ENCODE results near the gene ARHGAP31.
A peak's percentile ranks its signal among the peaks of the same experiment; 100 is the strongest.
"Not testable (repeated sequence)": the region's sequence is repeated elsewhere in the genome, so short reads cannot be mapped to it uniquely, and the experiment has no call there.

ARHGAP31 gene

DNA sequence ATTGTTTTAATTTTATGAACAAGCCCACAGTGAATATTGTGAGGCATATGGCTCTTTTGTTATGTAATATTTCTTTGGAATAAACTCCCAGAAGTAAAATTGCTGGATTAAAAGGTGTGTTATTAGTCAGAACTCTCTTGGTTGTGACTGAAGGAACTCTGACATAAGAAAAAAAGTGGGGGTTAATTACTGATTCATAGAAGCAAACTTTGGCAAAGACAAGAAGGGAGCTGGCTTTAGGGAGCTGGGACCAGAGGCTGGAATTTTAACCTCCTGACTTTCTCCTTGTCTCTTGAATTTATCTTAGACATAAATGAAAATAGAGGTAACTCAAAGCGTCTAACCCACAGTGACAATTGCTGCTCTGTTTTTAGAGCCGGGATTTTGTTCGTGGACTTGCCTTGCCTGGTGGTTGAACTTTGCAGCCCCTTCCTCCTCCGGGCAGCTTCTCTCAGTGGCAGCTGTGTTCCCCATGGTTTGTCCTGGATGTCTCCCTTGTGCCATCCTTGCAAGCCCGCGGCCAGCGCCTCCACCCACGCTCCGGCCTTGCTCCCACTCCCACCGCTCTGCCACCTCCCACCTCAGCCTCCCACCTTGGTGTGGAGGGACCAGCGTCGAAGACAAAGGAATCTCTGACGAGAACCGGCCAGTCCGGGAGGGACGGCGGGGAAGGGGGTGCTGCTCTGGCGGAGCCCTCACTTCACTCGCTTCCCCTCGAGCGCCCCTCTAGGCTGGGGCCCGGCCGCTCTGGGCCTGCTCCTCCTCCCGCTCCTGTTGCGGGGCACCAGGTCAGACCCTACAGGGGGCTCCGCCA is 28.0 kb downstream of the ARHGAP31 start:
- no peak for DNase-seq (ENCODE audit: low spot score)

DNA sequence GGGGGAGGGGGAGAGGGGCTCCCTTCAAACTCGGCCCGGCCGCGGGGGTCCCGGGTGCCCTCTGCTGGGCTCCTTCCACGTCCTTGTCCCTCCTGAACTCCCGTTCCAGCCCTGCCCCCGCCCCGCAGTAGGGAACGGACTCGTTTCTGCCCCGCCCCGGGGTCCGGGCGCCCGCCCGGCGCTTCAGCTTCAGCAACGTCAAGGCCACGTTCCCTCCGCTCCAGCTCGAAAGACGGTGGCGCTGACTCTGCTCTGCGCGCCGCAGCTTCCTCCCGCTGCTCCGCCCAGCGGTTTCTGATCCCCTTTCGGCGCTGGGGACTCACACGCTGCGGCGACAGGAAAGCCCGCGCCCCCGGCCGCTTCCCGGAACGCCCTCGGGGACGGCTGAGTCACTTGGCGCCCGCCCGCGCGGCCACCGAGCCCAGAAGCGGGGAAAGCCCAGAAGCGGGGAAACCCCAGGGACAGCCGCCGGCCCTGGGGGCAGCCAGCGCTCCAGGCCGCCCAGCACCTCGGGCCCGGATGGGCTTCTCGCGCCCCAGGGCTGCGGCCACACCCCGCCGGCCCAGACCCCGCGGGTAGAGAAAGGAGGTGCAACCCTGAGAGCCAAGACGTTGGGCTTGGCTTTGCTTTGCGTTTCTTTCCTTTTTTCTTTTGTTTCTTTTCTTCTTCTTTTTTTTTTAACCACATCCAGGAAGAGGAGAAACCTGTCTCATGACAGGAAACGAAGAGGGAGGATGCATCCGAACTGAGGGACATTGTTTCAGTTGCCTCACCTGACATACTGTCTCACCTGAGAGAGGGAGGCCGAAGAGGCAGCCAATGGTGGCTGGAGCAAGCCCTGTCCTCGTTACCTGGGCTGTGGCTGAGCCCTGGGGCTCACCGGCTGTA is 28.9 kb downstream of the ARHGAP31 start:
- peak; percentile 64 for DNase-seq (ENCODE audit: low spot score)

GRCh38 chr3:119323723-119324085 is 29.5 kb downstream of the ARHGAP31 start:
- no peak for DNase-seq (ENCODE audit: low spot score)

DNA sequence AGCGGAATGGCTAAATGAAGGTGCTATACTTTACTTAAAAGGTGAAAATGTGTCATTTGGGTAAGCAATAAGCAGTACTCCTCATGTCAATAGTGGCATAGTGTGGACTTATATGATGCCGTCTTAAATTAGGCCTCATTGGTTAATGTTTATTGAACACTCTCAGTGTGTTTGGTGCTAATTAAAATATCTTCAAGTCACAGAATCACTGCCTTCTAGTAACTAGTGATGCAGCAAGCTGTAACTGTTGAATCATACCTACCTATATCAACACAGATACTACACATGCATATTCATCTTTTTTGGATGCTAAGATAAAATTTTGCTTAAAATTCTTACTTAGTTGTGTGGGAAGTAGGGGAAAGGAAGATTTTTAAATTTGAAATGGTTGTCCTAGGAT is 30.7 kb downstream of the ARHGAP31 start:
- no peak for DNase-seq (ENCODE audit: low spot score)

DNA sequence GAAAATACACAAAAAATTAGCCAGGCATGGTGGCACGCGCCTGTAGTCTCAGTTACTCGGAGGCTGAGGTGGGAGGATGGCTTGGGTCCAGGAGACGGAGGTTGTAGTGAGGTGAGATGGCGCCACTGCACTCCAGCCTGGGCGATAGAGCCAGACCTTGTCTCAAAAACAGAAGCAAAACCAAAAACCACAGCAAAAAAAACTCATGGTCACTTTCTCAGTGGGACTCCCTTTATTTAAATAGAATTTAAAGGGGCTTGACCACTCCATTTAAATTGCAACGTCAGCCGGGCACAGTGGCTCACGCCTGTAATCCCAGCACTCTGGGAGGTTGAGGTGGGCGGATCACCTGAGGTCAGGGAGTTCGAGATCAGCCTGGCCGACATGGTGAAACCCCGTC is 32.8 kb downstream of the ARHGAP31 start:
- no peak for DNase-seq (ENCODE audit: low spot score)

- peak; percentile 83 for DNase-seq (ENCODE audit: low spot score)
These were observed 35.4 kb downstream of the ARHGAP31 start for GRCh38 chr3:119329551-119329950.

DNA sequence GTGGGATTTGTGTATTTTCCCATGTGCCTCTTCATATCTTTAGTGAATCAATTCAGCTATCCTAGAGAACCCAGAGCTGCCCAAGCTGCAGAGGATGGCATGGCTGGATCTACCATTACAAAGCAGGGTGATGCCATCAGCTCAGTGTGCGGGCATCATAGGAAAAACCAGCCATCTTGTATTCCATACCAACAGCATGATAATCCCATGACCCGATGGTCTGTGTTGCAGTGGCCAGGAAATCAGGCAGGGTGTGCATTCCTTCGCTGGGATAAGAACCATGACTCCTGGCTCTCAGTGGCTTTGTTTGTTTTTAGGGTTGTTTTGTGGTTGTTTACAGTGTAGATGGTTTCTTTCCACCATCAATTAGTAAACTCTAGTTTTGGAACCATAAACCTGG is 36.0 kb downstream of the ARHGAP31 start:
- no peak for DNase-seq (ENCODE audit: low spot score)

GRCh38 chr3:119330858-119331257 is 36.7 kb downstream of the ARHGAP31 start:
- DNase-seq (ENCODE audit: low spot score) = no peak

GRCh38 chr3:119331661-119332060 is 37.5 kb downstream of the ARHGAP31 start:
- DNase-seq (ENCODE audit: low spot score) = no peak

DNA sequence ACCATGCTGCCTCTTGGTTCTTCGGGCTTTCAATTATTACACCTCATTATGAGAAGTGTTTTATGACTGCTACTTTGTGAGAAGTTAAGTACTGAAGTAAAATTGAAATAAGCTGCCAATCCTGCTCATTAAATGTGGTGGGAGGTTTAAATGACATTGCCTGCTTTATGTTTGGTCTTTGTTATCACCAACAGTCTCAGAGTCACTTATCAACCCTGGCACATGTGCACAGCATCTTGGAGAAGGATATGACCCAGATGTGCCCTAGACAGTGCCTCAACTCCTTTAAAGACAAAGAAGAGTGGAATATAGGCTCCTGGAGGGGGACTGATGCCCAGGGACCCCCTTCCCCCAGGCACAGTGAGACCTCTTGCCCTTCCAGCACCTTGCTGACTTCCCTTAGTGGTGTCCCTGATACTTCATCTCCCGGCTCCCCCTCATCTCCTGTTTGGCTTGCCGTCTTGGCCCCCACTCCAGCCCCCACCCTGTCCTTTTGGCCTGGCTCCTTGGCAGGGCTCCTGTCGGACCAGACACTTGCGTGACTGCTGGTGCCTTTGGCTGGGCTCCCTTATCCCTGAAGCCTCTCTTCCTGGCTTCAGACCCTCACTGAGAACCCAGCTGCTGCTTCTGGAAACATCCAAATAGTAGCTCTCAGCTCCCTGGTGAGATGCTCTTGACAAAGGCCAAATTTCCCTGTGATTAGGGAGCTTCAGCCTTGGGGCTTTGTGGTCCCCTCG is 39.8 kb downstream of the ARHGAP31 start:
- DNase-seq (ENCODE audit: low spot score) = no peak

DNA sequence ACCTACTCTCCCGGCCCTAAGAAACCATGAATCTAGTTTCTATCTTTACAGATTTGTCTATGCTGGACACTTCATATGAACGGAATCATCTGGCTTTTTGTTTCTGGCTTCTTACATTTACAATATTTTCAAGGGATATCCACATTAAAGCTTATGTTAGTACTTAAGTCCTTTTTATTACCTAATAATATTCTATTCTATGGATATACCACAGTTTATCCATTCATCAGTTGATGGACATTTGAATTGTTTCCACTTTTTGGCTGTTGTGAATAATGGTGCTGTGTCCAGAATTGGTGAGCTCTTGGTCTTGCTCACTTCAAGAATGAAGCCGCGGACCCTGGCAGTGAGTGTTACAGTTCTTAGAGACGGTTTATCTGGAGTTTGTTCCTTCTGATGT is 42.6 kb downstream of the ARHGAP31 start:
- no peak for DNase-seq (ENCODE audit: low spot score)

DNA sequence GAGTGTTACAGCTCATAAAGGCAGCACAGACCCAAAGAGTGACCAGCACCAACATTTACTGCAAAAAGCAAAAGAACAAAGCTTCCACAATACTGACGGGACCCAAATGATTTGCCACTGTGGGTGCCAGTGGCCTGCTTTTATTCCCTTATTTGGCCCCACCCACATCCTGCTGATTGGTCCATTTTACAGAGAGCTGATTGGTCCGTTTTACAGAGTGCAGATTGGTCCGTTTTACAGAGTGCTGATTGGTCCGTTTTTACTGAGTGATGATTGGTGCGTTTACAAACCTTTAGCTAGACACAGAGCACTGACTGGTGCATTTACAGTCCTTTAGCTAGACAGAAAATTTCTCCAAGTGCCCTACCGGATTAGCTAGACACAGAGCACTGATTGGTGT is 43.2 kb downstream of the ARHGAP31 start:
- not testable (repeated sequence) for DNase-seq (ENCODE audit: low spot score)

DNA sequence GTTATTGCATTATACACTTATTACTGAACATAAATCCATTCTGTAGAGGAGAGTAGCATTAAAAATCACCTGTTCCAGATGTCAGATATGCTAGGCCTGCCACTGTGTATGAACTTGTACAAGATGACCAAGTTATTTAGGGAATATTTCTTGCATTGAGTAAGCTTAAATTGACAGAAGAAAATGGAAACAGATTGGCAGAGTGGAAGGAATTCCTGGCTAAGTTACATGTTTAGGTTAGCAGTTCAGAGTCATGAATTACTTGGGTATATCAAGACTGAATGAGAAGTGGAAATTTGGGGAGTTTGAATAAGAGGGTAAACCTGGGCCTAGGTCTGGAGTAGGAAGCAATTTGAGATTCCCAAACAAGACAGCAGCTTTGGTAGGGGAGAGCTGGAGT is 44.6 kb downstream of the ARHGAP31 start:
- DNase-seq (ENCODE audit: low spot score) = no peak

DNA sequence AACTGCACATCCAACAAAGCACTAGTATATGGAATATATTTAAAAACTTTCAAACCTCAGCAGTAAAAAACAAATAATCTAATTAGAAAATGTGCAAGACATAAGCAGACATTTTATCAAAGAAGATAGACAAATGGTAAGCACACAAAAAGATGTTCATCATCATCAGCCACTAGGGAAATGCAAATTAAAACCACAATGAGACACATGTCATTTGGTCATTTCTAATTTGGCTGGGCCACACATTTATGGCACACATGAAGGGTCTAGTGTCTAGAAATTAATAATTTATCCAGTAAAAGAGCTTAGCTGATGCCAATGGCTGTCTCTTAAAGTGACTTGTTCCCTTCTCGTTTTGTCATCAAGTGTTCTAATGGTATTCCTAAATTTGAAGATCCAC is 45.8 kb downstream of the ARHGAP31 start:
- no peak for DNase-seq (ENCODE audit: low spot score)

GRCh38 chr3:119340446-119340845 is 46.3 kb downstream of the ARHGAP31 start:
- DNase-seq (ENCODE audit: low spot score) = no peak

GRCh38 chr3:119342176-119342575 is 48.0 kb downstream of the ARHGAP31 start:
- no peak for DNase-seq (ENCODE audit: low spot score)

- DNase-seq (ENCODE audit: low spot score) = no peak
These were observed 49.5 kb downstream of the ARHGAP31 start for GRCh38 chr3:119343719-119344118.

DNA sequence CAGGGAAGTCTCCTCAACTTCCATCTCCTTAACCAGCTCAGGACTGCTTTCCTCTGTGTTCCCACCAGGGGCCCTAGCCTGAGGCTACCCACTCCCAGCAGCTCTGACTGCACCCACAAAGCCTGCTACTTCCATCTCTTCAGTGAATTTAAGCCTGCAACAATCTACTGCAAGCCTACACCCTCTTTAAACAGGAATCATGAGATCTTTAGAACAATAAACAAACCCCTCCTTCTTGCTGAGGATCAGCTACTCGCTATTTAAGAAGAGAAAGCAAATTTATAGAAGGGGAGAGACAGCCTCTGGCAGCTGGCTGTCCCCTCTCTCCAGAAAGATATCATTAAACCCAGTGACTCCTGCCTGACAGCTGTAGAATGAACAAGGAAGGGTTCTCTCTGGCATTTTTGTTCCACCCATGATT is 51.9 kb downstream of the ARHGAP31 start:
- no peak for DNase-seq (ENCODE audit: low spot score)

GRCh38 chr3:119347036-119347435 is 52.9 kb downstream of the ARHGAP31 start:
- no peak for DNase-seq (ENCODE audit: low spot score)

GRCh38 chr3:119349354-119350041 is 55.3 kb downstream of the ARHGAP31 start:
- DNase-seq (ENCODE audit: low spot score) = no peak

DNA sequence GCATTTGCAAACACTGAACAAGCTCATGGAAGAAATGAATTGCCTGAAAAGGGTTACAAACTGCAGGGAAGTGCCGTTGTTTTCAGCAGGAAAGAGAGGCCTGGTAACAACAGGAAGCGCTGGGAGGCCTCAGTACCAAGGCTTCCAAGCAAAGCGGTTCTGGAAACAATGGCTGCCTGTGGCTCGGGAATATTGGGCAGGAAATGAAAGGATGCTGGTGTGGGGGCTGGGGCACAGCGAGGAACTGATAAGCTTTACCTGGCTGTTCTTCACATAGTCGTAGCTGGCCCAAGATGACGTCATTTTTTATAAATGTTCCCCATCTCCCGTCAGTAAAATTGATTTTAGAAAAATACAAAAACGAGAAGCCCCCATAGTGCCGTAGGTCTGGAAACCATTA is 55.9 kb downstream of the ARHGAP31 start:
- DNase-seq (ENCODE audit: low spot score) = no peak

DNA sequence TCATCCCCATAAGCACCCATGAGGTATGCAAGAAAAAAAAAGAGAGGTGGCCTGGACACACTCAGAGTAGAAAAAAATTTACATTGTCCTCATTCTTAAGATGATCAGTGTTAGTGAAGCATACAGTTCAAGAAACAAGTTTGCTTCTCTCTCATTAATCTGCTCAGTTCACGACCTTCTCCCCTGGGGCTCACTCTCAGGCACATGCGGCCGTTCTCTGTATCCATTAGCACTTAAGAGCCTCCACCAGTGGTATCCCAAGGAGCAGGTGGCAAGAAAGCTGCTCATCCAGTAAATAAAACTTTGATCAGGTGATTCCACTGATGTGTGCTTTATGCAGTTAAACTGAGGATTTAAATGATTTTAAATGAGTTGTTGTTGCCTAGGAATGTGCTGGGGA is 57.4 kb downstream of the ARHGAP31 start:
- DNase-seq (ENCODE audit: low spot score) = no peak
